ENCODE measurements around the gene SLC22A17.

Gene SLC22A17

GRCh38 chr14:23366426-23366921 is 13.8 kb upstream of the SLC22A17 start:
- no peak for TF ChIP-seq CTCF (IDR thresholded peaks at IDR 0.05; ENCODE audit: low read length, missing control alignments)
- DNase-seq (ENCODE audit: low read depth), result peak; percentile 21
- H3K4me3 ChIP-seq (replicated peaks; ENCODE audit: low read depth, low read length), result no peak overlapping the region

- no peak for TF ChIP-seq CTCF (IDR thresholded peaks at IDR 0.05; ENCODE audit: low read length, missing control alignments)
- peak; percentile 32 for DNase-seq (ENCODE audit: low read depth)
- peak overlapping the region; percentile 27 for H3K4me3 ChIP-seq (replicated peaks; ENCODE audit: low read depth, low read length)
Observed at GRCh38 chr14:23365732-23366425, 13.2 kb upstream of the SLC22A17 start.

- peak within 1 kb of the TSS; percentile 30 for H3K4me3 ChIP-seq (replicated peaks; ENCODE audit: low read depth, low read length)
- DNase-seq (ENCODE audit: low read depth), result no peak
- no peak for TF ChIP-seq CTCF (IDR thresholded peaks at IDR 0.05; ENCODE audit: low read length, missing control alignments)
Observed at GRCh38 chr14:23365036-23365731, 12.5 kb upstream of the SLC22A17 start, which contains the start of gene EFS. Gene EFS, minus strand, starts transcription at chr14:23365172. Its CDS starts 147 bp downstream, at chr14:23365025.

GRCh38 chr14:23364164-23365035 is 11.7 kb upstream of the SLC22A17 start:
- H3K4me3 ChIP-seq (replicated peaks; ENCODE audit: low read depth, low read length), result peak overlapping the region; percentile 30

GRCh38 chr14:23362200-23362599 is 9.5 kb upstream of the SLC22A17 start:
- DNase-seq (ENCODE audit: low read depth), result no peak
- peak; percentile 13 for TF ChIP-seq CTCF (IDR thresholded peaks at IDR 0.05; ENCODE audit: low read length, missing control alignments)
- no peak overlapping the region for H3K4me3 ChIP-seq (replicated peaks; ENCODE audit: low read depth, low read length)

More at GRCh38 chr14:23364164-23365035, 11.7 kb upstream of the SLC22A17 start:
- DNase-seq (ENCODE audit: low read depth), result no peak
- no peak for TF ChIP-seq CTCF (IDR thresholded peaks at IDR 0.05; ENCODE audit: low read length, missing control alignments)

- no peak overlapping the region for H3K4me3 ChIP-seq (replicated peaks; ENCODE audit: low read depth, low read length)
- DNase-seq (ENCODE audit: low read depth), result no peak
- no peak for TF ChIP-seq CTCF (IDR thresholded peaks at IDR 0.05; ENCODE audit: low read length, missing control alignments)
Observed at GRCh38 chr14:23361763-23362162, 9.1 kb upstream of the SLC22A17 start.

Data from fibroblast of pulmonary artery (primary cell).